ENCODE data around the gene SMIM5. TPM values are rescaled to one million over a fixed set of nuclear protein-coding genes. Genes with fewer than 3 reads are reported as not detected.

The SMIM5 gene
- total and polyA plus RNA-seq, 2 of the 13 experiments (the other 11 are each of a cell fraction or from before 2014, with no cell fraction given): not detected

DNA sequence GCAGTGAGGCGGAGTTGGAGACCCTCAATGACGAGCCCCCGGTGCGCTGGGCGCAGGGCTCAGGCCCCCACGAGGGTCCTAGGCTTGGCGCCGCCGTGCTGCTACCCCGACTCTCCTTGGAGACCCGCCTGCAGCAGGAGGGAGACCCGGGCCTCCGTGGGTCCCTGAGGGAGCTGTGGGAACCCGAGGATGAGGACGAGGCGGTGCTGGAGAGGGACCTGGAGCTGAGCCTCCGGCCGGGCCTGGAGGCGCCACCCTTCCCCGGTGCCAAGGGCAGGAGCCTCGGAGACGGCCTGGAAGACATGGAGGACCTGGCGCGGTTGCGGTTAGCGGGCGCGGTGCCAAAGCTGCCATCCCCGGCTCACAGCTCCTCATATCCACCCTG, 43.3 kb upstream of the SMIM5 start (continued):
- TF ChIP-seq ZNF281 (CRISPR knock-in tag; IDR thresholded peaks at IDR 0.05; ENCODE audit: borderline replicate concordance) (no peak), NPAS2 (CRISPR knock-in tag; IDR thresholded peaks at IDR 0.05; ENCODE audit: borderline replicate concordance) (no peak), HNRNPUL1 (IDR thresholded peaks at IDR 0.05; ENCODE audit: low read depth, low read length) (no peak), ZNF431 (CRISPR knock-in tag; IDR thresholded peaks at IDR 0.05; ENCODE audit: borderline replicate concordance, low read depth) (no peak), DNMT1 (CRISPR knock-in tag; IDR thresholded peaks at IDR 0.05) (no peak), TEAD3 (CRISPR knock-in tag; optimal IDR thresholded peaks at IDR 0.05; ENCODE audit: borderline replicate concordance) (peak; percentile 12), GPBP1L1 (CRISPR knock-in tag; IDR thresholded peaks at IDR 0.05) (no peak), WIZ (CRISPR knock-in tag; IDR thresholded peaks at IDR 0.05) (no peak), ZFP82 (CRISPR knock-in tag; IDR thresholded peaks at IDR 0.05; ENCODE audit: borderline replicate concordance) (no peak), ZBTB42 (CRISPR knock-in tag; IDR thresholded peaks at IDR 0.05) (no peak), ZBTB4 (CRISPR knock-in tag; IDR thresholded peaks at IDR 0.05; ENCODE audit: borderline replicate concordance) (peak; percentile 37; the same call in 1 of the 2 replicates), SSRP1 (CRISPR knock-in tag; IDR thresholded peaks at IDR 0.05) (no peak), TFAP4 (IDR thresholded peaks at IDR 0.05; ENCODE audit: borderline replicate concordance, low read depth) (no peak), NR3C1 (CRISPR knock-in tag; IDR thresholded peaks at IDR 0.05) (no peak), HDAC1 (CRISPR knock-in tag; IDR thresholded peaks at IDR 0.05) (no peak), TBX2 (CRISPR knock-in tag; IDR thresholded peaks at IDR 0.05; ENCODE audit: borderline replicate concordance) (no peak), CHD4 (IDR thresholded peaks at IDR 0.05; ENCODE audit: borderline replicate concordance, low read length) (no peak), SKIL (CRISPR knock-in tag; IDR thresholded peaks at IDR 0.05; ENCODE audit: borderline replicate concordance) (no peak)
- TF ChIP-seq, protein P1, sequence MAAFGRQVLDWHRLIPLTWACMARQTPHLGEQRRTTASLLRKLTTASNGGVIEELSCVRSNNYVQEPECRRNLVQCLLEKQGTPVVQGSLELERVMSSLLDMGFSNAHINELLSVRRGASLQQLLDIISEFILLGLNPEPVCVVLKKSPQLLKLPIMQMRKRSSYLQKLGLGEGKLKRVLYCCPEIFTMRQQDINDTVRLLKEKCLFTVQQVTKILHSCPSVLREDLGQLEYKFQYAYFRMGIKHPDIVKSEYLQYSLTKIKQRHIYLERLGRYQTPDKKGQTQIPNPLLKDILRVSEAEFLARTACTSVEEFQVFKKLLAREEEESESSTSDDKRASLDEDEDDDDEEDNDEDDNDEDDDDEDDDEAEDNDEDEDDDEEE (CRISPR knock-in tag; IDR thresholded peaks at IDR 0.05): no peak

Data from HepG2 (cell line).